Left colon (tissue), 2 donors: Measurements from ENCODE around the gene USE1. TPM values are rescaled to one million over a fixed set of nuclear protein-coding genes. Genes with fewer than 3 reads are reported as not detected.

Source experiments
- ATAC-seq: fragments of 200-7000 bp; cut with Tn5 transposase; one replicate; pipeline ENCODE4 v1.9.1; 2020; ENCODE audit warnings: mild to moderate bottlenecking, moderate library complexity
- DNase-seq, 2 donors: peaks; one replicate each; pipeline ENCODE4 v3.0.0-alpha.2; 2020
- intact Hi-C, 2 donors: fragments of 100-400 bp; cut with DNase I in 1 of 2; cut with micrococcal nuclease in 1 of 2; formaldehyde crosslinking; loops; one replicate each; pipeline versions ENCODE4 v1.11.2 to v1.14.0; 2022; cut with DNase I, micrococcal nuclease
- total RNA-seq, 2 donors: library from RNA; stranded (reverse); fragmentation: NEBNext Ultra II Directional; extraction: Animal tissue kit (Norgen Biotek cat#: 25700); gene quantifications; one replicate each; pipeline ENCODE4 v1.2.1, GENCODE V29; 2021
- donor health status: DM: no; HTN: no; CAD: no.
- donor health status: DM: yes; HTN: yes; CAD: no.

Gene USE1
- total RNA-seq, 2 donors from 2014 or later, result 22.0 to 25.6 TPM

DNA sequence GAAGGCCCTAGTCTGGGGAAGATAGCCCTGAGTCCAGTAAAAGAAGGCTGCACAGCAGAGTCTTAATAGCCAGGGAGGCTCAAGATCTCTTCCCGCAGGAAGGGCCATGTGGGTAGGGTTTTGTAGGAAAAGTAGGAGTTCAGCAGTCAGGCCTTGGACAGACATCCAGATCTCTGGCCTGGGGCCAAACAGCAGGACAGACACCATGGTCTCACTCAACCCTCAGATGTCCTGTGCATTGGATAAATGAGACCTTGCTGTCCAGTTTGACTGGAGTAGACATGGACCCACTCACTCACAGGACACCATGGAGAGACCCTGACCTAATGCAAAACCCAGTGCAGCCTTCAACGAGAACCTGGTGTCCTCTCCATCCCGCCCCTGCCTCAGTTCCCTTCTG, 14.7 kb downstream of the USE1 start:
- DNase-seq (no peak), ATAC-seq (no peak)
- intact Hi-C loops, result no loop called here

DNA sequence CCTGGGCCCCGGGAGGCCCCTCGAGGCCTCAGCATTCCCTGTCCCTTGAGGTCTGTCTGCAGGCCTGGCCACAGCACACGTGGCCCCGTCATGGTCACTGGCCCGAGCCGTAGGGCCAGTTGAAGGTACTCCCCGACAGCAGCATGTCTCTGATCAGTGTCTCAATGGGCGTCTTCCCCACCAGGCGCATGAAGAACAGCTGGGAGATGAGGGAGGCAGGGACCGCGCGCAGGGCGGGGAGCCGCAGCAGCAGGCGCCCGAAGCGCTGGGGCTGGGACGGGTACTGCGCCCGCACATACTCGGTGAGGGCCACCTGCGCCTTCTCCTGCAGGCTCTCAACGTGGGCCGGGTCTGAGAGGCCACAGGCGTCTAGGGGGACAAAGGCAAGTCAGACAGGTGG, 17.1 kb downstream of the USE1 start:
- no peak for DNase-seq
- intact Hi-C loops, result no loop called here
- no peak for ATAC-seq

DNA sequence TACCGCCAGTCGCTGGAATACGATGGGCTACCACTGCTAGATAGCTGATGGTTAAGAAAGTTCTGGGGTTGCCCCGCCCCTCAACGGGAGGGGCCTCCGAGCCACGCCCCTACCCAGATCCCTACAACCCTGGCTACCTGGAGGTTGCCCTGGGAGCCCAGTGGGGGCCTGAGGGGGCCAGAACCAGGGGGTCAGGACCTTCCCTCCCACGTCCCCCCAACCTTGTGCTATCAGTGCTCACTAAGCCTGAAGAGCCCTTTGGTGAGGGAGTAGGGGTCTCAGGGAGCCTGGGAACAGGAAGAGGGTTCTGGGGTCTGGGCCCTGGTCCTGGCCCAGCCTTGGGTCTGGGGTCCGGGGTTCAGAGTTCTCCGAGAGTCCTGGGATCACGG, 19.7 kb downstream of the USE1 start:
- DNase-seq (peak; percentile 70 to 80), ATAC-seq (peak; percentile 72)
- intact Hi-C loops, result no loop called here

DNA sequence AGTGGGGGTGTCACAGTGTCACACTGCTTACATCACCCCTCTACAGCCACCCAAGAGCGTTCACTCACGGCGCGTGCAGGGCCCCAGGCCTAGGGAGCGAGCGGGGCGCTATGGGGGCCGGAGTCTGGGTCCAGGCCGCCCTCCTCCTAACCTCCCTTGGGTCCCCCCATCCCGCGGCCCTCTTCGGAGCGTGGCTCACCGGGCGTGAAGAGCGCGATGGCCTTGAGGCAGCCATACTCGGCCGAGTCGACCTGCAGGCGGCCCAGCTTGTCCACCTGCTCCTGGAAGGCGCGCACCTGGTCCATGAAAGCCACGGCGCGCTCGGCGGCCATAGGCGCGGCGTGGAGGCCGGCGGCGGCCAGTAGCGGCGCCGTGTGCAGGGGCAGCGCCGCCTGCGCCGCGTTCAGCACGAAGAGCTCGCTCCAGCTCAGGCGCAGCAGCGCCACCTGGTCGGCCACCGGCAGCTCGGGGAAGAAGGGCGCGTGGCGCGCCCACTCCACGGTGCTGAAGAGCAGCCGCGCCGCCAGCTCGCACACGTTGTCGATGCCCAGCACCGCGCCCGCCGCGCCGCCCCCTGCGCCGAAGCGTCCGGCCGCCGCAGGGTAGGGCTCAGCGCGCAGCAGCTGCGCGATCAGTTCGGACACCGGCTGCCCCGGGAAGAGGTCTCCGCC, 20.3 kb downstream of the USE1 start:
- intact Hi-C loops, result no loop called here
- peak; percentile 75 to 86 for DNase-seq

DNA sequence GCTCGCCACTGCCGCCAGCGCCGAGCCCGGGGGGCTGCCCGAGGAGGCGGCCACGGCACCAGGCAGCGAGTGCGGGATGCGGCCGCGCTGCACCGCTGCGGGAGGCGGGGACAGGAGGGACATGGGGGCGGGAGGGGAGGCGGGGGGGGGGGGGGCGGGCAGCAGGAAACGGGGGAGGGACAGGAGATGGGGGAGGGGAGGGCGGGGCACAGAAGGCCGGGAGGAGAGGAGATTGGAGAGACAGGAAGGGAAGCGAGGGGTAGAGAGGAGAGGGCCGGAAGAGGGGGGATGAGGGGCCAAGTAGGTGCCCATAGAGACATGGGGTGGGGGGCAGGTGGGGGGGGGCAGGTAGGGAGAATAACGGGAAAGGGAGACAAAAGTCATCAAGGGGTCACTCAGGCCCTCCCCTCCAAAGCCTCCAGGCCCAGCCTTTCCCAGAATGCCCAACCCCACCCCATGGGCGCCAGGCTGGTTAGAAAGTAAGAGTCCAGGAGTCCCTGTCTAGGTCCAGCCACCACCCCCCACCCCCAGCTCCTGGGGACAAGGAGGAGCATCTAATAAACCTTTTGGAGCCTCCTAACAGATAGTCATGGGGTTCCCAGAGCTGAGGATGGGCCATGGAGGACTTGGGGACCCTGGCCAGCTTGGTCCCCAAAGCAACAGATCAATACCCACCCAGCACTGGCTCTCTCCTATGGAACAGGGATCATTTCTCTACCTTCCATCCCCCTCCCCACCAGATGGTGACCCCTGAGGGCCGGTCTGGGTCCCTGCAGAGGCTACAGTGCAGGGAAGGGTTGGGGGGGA, 21.0 kb downstream of the USE1 start:
- DNase-seq (peak; percentile 60 to 70), ATAC-seq (peak; percentile 22)
- intact Hi-C loops, result no loop called here

More for the DNA sequence above, 20.3 kb downstream of the USE1 start:
- peak; percentile 67 for ATAC-seq

DNA sequence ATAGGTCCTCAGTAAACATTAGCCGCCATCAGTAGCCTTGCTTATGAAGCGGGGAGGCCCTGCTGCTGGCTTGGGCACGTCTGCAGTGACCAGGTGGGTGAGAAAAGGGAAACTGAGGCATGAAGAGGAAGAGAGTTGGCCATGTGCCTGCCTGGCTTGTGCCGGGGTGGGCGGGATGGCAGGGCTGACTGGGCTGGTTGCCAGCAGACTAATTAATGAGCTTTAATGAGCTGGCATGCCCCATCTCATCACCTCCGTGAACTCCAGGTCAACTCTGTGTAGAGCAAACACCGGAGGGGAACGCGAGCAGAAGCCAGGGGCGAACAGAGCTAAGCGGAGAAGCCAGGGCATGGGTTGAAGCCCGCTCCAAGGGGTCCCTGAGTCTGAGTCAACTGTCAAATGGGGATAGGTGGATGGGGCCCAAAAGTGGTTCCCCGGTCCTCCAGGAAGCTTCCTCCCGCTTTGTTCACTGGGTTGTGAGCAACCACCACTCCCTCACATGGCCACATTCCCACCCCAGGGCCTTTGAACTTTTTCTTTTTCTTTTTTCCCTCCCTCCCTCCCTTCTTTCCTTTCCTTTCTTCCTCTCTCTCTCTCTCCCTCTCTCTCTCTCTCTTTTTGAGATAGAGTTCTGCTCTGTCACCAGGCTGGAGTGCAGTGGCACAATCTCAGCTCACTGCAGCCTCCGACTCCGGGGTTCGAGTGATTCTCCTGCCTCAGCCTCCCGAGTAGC, 21.8 kb downstream of the USE1 start:
- DNase-seq, result no peak
- no peak for ATAC-seq
- intact Hi-C loops, result no loop called here

DNA sequence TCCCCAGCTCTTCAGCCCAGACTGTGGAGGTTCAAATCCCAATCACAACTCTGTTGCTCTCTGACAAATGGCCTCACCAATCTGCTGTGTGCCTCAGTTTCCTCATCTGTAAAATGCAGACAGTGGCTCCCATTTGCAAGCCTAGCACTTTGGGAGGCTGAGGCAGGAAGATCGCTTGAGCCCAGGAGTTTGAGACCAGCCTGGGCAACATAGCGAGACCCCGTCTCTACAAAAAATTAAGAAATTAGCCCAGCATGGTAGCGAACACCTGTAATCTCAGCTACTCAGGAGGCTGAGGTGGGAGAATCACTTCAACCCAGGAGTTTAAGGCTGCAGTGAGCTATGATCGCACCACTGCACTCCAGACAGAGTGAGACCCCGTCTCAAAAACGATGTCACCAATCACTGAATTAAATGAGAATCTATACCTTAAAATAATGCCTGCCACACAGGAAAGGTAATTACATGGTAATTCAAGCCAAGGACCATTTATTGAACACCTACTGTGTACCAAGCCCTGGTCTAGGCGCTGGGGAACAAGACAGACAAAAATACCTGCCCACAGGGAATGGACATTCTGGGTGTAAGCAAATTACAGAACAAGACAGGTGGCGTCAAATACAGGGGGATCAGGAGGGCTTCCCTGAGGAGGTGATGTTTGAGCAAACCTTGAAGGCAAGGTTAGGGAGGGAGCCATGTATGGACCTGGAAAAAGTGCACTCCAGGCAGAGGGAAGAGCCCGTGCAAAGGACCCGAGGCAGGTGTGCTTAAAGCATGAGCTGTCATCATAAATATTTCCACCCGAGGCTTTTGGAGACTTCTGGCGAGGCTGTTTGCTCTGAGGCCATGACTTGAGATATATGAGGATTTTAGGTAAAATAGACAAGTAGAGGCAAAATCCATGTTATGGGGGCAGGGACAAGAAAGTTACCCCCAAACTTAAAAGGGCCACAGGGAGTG, 22.9 kb downstream of the USE1 start:
- intact Hi-C loops, result no loop called here
- ATAC-seq, result no peak
- no peak for DNase-seq

DNA sequence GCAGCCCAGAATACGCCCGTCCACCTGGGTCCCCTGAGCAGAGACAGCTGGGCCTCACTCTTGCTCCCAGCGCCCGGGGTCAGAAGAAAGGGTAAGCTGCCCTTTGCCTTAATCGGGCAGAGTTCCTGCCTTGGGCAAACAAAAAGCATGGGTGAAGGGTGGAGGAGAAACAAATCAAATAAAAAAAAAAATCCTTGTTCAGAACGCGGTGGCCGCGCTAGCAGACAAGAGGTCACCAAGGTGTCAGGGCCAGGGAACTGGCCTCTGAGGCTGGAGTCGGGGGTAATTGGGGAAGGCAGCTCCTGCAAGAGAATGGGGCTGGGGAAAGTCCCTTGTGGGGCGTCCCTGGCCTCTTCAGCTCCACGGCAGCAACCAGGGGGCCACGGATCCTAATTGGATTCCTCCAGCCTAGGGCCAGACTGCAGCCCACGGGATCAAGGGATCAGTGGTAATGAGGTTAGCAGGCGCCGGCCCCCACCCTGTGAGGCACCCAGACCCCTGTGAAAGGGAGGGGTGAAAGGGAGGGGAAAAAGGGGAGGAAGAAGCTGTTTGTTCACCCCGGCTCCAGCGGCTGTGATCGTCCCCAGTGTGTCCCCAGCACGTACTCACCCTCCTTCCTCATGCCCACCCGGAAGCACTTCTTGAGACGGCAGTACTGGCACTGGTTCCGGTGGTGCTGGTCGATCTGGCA, 25.1 kb downstream of the USE1 start:
- intact Hi-C loops, result no loop called here
- DNase-seq (peak; percentile 58 to 65), ATAC-seq (peak; percentile 54)

DNA sequence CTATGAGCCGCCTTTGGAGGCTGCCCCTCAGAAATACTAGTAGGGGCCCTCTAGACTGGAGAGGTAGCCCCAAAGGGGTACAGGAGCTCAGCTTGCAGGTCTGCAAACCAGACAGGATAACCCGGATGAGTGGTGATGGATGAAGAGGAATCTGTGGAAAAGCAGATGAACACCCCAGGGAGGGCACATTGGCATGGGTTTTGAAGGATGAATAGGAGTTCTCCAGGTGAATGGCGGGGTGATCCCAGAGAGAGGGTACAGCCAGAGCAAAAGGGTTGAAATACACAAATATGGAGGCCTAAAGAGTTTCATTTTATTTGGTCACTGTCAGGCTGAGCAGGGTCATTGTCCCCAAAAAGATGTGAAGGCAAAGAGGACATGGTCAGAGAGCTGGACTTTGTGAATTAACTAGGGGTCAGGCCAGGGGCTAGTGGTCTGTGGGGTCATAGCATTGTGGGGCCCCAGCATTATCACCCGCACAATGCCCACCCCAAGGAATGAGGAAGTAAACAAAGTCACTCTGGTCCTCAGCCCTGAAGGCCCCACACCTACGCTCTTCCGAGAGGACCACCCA, 25.8 kb downstream of the USE1 start:
- ATAC-seq, result no peak
- no peak for DNase-seq
- intact Hi-C loops, result no loop called here

DNA sequence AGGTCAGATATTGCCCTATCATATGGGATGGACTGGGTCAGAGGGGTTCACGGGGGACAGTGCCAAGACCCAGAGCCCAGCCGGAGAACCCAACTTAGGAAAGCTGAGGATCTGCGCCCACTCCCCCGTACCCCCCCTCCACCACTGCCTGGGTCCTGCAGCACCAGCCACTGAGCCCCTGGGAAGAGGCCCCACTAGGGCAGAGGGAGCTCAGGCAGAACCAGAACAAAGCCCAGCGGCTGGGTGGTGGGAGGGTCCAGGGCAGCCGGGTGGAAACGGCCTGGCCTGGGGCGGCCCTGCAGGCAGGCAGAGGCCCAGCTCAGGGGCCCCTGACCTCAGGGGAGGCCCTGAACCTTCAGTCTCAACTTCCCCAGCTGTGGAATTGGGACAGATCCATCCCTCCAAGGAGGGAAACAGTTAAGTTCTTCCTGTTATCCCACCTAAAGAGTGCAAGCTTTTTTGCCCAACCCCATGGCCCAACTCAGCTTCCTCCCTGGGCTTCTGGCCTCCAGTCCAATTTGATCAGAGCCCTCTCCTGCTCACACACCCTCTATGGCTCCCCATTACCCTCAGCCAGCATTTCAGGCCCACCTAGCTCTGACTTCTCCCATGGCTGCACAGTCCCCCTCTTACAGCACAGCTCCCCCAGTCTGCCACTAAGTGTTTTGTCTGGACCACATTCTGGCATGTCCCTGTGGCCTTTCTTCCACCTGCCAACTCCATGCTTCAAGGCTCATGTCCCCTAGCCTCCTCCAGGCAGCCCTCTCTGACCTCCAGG, 27.5 kb downstream of the USE1 start:
- intact Hi-C loops, result no loop called here
- DNase-seq, result no peak
- no peak for ATAC-seq

DNA sequence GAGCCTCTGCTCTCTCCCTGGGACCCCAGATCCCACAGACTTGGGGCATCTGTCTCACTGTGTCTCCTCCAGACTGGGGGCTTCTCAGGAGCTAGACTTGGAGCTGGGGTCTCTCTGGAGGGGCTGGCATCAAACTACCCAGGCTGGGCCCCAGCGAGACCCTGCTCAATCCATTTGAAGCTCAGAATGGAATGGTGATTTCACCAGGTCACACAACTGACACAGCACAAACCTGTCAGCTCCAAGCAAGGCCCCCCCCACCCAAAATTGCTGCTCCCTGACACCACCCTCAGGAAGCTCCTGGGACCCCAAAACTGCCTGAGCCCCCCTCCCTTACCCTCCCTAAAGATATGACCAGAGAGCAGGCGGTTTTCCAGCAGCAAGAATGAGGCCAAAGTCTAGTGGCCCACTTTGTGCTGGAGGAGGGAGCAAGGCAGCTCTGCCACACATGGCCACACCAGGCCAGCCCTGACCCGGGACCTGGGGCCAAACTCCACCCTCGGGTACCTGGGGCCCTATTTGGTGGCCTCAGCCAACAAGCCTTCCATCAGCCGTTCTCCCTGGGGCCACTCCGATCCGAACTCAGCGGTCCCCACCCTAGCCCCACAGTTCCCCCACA, 28.2 kb downstream of the USE1 start:
- ATAC-seq, result peak; percentile 19
- DNase-seq, result peak; percentile 51 to 56
- intact Hi-C loops, result no loop called here

DNA sequence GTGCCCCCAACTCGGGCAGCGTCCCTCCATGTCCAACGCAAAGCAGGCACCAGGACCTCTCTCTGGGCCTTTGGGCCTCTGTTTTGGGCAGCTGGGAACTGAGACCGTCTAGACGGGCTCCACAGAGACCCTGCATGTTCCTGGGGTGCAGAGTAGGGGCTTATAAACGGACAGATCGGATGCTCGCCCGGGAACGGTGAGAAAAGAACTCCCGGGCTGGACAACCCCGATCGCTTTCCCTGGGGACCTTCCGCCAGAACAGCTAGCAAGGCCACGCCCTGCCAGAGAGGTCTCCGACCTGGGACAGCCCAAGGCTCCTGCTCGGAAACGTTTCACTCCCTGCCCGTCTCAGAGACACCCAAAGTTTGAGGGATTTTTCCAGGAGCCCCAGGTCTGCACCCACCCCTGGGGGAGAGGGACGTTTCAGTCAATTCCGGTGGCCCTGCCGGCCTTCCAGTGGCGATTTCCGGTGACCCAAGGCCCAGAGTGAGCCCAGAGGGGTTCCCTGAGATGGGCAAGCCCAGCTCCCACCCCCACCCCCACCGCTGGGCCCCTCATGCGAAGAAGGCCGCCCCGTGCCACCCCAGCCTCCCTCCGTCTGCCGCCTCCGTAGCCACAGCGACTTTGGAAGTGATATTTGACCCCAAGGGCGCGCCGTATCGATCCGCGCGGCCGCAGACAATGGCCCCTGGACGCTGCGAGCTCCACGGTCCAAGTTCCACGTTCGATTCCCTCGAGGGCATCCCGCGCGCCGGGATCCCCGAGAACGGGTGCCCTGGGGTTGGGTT, 28.9 kb downstream of the USE1 start:
- peak; percentile 72 to 79 for DNase-seq
- intact Hi-C loops, result no loop called here
- peak; percentile 31 for ATAC-seq

DNA sequence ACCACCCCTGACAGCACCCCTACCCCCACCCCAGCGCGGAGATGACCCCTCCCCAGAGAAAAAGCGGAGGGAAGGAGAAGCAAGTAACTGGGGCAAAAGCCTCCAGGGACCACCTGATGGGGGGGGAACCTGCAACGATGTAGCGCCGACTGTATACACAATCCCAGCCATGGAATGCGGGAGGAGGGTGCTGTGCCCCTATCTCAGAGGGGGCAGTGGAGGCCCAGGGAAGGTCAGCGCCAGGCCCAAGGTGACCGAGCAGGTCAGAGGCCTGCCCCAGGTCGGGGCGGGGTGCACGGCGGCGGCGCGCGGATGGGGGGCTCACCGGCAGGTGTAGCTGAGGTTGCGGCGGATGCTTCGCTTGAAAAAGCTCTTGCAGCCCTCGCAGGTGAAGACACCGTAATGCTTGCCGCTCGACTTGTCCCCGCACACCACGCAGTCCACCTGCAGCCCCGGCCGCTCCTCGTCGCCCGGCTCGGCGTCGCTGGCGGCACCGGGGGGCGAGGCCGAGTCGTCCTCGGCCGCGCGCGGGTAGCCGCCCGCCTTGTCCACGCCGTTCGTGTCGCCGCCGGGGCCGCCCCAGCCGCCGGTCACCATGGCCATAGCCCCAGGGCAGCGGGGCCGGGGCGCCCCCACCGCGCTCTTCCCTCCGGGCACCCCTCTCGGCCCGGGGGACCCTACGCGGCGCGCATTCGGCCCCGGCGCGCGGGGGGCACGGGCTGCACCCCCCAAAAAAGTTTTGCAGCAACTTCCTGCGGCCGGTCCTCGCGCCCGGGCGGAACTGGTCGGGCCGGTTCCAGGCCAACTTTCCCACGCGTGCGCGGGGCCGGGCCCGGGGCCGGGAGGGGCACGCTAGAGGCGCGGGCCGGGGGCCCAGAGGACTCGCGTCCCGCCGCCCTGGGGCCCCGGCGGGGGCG, 29.7 kb downstream of the USE1 start:
- intact Hi-C loops, result no loop called here
- no peak for ATAC-seq
- DNase-seq, result peak in 1 of 2 donors; percentile 56

DNA sequence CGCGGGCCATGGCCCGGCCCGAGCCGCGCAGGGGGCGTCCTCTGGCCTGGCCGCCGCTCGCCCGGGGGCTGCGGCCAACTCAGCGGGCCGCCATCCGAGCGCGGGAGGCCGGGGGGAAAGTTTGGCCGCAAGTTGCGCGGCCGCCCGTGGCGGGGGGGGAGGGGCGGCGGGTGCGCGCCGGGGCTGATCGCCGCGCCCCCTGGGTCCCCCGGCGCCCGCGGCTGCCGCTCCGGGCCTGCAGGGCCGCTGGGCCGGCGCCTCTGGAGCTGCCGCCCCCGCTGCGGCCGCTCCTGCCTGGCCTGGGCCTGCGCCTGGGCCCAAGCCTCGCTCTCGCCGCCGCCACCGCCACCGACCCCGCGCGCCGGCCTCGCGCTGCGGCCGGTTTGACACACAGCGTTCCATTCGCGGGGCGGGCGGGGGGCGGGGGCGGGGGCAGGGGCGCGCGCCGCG, 30.4 kb downstream of the USE1 start, which contains the start of gene NR2F6:
Gene NR2F6 (minus strand): TSS at position 385 of the 450 bp plus-strand sequence. CDS start 699 bp downstream, outside the sequence.
- no peak for ATAC-seq

More for the DNA sequence above, 30.4 kb downstream of the USE1 start, which contains the start of gene NR2F6:
- no peak for DNase-seq
- intact Hi-C loops, result no loop called here
